ENCODE measurements around the gene PRUNE2. TPM values are rescaled to one million over a fixed set of nuclear protein-coding genes. Genes with fewer than 3 reads are reported as not detected.

PRUNE2 gene
- total and polyA plus RNA-seq, 4 donors, result 3.8 to 18.1 (median 7.8) TPM

GRCh38 chr9:76817489-76817888, 88.4 kb downstream of the PRUNE2 start:
- TF ChIP-seq, protein P1, sequence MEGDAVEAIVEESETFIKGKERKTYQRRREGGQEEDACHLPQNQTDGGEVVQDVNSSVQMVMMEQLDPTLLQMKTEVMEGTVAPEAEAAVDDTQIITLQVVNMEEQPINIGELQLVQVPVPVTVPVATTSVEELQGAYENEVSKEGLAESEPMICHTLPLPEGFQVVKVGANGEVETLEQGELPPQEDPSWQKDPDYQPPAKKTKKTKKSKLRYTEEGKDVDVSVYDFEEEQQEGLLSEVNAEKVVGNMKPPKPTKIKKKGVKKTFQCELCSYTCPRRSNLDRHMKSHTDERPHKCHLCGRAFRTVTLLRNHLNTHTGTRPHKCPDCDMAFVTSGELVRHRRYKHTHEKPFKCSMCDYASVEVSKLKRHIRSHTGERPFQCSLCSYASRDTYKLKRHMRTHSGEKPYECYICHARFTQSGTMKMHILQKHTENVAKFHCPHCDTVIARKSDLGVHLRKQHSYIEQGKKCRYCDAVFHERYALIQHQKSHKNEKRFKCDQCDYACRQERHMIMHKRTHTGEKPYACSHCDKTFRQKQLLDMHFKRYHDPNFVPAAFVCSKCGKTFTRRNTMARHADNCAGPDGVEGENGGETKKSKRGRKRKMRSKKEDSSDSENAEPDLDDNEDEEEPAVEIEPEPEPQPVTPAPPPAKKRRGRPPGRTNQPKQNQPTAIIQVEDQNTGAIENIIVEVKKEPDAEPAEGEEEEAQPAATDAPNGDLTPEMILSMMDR (IDR thresholded peaks at IDR 0.05; ENCODE audit: control extremely low read depth, extremely low read depth), result no peak
- Histone ChIP-seq H3K27me3 (ENCODE audit: control insufficient read depth in 3 of 3, insufficient read depth in 3 of 3, low read length in 2 of 3) (no peaks in the 10 kb centered on the region), H3K27ac (ENCODE audit: low read depth in 1 of 2, low read length in 1 of 2) (no peak overlapping the region), H3K9me3 (ENCODE audit: control insufficient read depth in 4 of 4, insufficient read depth in 3 of 4, low read length in 3 of 4) (no peaks in the 10 kb centered on the region), H3K36me3 (ENCODE audit: control insufficient read depth in 4 of 4, insufficient read depth in 4 of 4, low read length in 4 of 4) (no peaks in the 10 kb centered on the region), H3K4me1 (ENCODE audit: control insufficient read depth in 5 of 5, insufficient read depth in 5 of 5, low read length in 5 of 5) (no peaks in the 10 kb centered on the region), H3K9ac (ENCODE audit: insufficient read depth in 1 of 2, low read length in 2 of 2) (no peak overlapping the region), H3K4me3 (no peak overlapping the region)
- ATAC-seq (ENCODE audit: insufficient read depth, low FRiP score), result no peak
- DNase-seq, result no peak
- WGBS, 2 donors, result 88 to 97% methylated on average over 1 of the region's 1 CpG

GRCh38 chr9:76812591-76812990, 93.3 kb downstream of the PRUNE2 start:
- ATAC-seq (ENCODE audit: insufficient read depth, low FRiP score), result no peak
- 84 to 86% methylated on average over 6 of the region's 6 CpGs for WGBS, 2 donors
- H3K27me3 ChIP-seq (ENCODE audit: control insufficient read depth in 3 of 3, insufficient read depth in 3 of 3, low read length in 2 of 3), result peaks cover 0 to 4% (median 0%) of the 10 kb centered on the region in 3 donors

DNA sequence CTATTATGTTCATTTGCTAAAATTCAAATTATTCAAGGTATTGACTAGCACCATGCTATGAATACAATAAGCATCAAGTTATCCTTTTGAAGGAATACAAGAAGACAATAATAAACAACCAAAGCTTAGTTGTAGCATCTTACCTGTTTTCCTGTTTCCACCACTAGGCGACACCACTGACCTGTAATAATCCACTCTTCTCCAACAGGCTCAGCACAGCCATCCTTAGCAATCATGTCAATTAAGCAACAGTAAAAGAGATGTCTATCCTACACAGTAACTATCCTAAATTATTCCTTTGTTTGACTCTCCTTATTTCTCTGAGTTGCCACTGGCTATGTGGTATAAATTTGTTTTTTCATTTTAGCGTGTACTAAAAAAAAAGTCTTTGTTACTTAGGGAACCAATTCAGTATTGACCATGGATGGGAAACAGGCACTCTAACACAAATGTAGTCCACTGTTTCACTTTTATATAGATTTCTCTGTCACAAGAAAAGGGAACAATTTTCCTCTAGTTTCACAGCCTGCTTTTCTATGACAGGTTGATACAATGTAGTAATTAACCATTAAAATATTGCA, 95.4 kb downstream of the PRUNE2 start:
- H3K4me3 ChIP-seq, result no peak overlapping the region
- no peaks in the 10 kb centered on the region for H3K9me3 ChIP-seq (ENCODE audit: control insufficient read depth in 4 of 4, insufficient read depth in 3 of 4, low read length in 3 of 4)
- H3K36me3 ChIP-seq (ENCODE audit: control insufficient read depth in 4 of 4, insufficient read depth in 4 of 4, low read length in 4 of 4), result no peaks in the 10 kb centered on the region
- TF ChIP-seq, protein P1 (IDR thresholded peaks at IDR 0.05; ENCODE audit: control extremely low read depth, extremely low read depth), result peak; percentile 55
- no peak overlapping the region for H3K9ac ChIP-seq (ENCODE audit: insufficient read depth in 1 of 2, low read length in 2 of 2)
- H3K4me1 ChIP-seq (ENCODE audit: control insufficient read depth in 5 of 5, insufficient read depth in 5 of 5, low read length in 5 of 5), result no peaks in the 10 kb centered on the region
- 31 to 37% methylated on average over 2 of the region's 2 CpGs for WGBS, 2 donors
- ATAC-seq (ENCODE audit: insufficient read depth, low FRiP score) (no peak), DNase-seq (peak in 2 of 3 donors; percentile 22 to 55)
- H3K27ac ChIP-seq (ENCODE audit: low read depth in 1 of 2, low read length in 1 of 2), result no peak overlapping the region
- peaks cover 0 to 4% (median 0%) of the 10 kb centered on the region in 3 donors for H3K27me3 ChIP-seq (ENCODE audit: control insufficient read depth in 3 of 3, insufficient read depth in 3 of 3, low read length in 2 of 3)

More at GRCh38 chr9:76812591-76812990, 93.3 kb downstream of the PRUNE2 start:
- DNase-seq, result no peak
- Histone ChIP-seq H3K9me3 (ENCODE audit: control insufficient read depth in 4 of 4, insufficient read depth in 3 of 4, low read length in 3 of 4) (no peaks in the 10 kb centered on the region), H3K4me1 (ENCODE audit: control insufficient read depth in 5 of 5, insufficient read depth in 5 of 5, low read length in 5 of 5) (no peaks in the 10 kb centered on the region), H3K36me3 (ENCODE audit: control insufficient read depth in 4 of 4, insufficient read depth in 4 of 4, low read length in 4 of 4) (no peaks in the 10 kb centered on the region), H3K27ac (ENCODE audit: low read depth in 1 of 2, low read length in 1 of 2) (no peak overlapping the region), H3K4me3 (no peak overlapping the region), H3K9ac (ENCODE audit: insufficient read depth in 1 of 2, low read length in 2 of 2) (no peak overlapping the region)
- TF ChIP-seq, protein P1 (IDR thresholded peaks at IDR 0.05; ENCODE audit: control extremely low read depth, extremely low read depth), result no peak

DNA sequence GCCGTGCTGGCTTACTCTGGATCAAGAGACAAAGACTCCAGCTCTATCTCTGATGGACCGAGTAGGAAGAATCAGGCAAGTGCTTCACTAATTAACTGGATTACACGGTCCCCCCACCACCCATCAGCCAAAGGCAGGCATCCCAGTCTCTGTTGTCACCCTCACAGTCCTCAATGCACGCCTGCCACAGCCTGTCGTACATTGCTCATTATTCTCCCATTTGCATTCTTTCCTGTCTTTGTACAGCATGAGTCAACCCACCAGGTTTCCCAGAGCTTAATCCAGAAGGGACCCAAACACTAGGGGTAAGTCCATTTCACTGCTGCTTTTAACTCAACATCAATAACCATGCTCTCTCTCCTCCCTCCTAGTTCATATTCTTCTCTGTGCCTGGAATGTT, 97.3 kb downstream of the PRUNE2 start:
- H3K9ac ChIP-seq (ENCODE audit: insufficient read depth in 1 of 2, low read length in 2 of 2), result no peak overlapping the region
- H3K27ac ChIP-seq (ENCODE audit: low read depth in 1 of 2, low read length in 1 of 2), result no peak overlapping the region
- peaks cover 0 to 4% (median 0%) of the 10 kb centered on the region in 3 donors for H3K27me3 ChIP-seq (ENCODE audit: control insufficient read depth in 3 of 3, insufficient read depth in 3 of 3, low read length in 2 of 3)
- H3K4me1 ChIP-seq (ENCODE audit: control insufficient read depth in 5 of 5, insufficient read depth in 5 of 5, low read length in 5 of 5), result no peaks in the 10 kb centered on the region
- WGBS, 2 donors, result 62 to 66% methylated on average over 5 of the region's 5 CpGs
- no peaks in the 10 kb centered on the region for H3K9me3 ChIP-seq (ENCODE audit: control insufficient read depth in 4 of 4, insufficient read depth in 3 of 4, low read length in 3 of 4)
- H3K36me3 ChIP-seq (ENCODE audit: control insufficient read depth in 4 of 4, insufficient read depth in 4 of 4, low read length in 4 of 4), result no peaks in the 10 kb centered on the region
- DNase-seq, result no peak
- ATAC-seq (ENCODE audit: insufficient read depth, low FRiP score), result no peak
- no peak overlapping the region for H3K4me3 ChIP-seq
- TF ChIP-seq, protein P1 (IDR thresholded peaks at IDR 0.05; ENCODE audit: control extremely low read depth, extremely low read depth), result no peak
